Stimulated activated CD8-positive, alpha-beta memory T cell treated with anti-CD3 and anti-CD28 coated beads, Interleukin-12 subunit alpha, Interleukin-12 subunit beta, amount 100 ng/mL, for 1 hour (primary cell): Measurements from ENCODE around the gene CARM1.
"Not testable (repeated sequence)": the region's sequence is repeated elsewhere in the genome, so short reads cannot be mapped to it uniquely, and the experiment has no call there.

Experiments used
- DNase-seq: peaks from one replicate; pipeline ENCODE4 v3.0.0-alpha.2; 2020; ENCODE audit warnings: low read depth

The CARM1 gene

DNA sequence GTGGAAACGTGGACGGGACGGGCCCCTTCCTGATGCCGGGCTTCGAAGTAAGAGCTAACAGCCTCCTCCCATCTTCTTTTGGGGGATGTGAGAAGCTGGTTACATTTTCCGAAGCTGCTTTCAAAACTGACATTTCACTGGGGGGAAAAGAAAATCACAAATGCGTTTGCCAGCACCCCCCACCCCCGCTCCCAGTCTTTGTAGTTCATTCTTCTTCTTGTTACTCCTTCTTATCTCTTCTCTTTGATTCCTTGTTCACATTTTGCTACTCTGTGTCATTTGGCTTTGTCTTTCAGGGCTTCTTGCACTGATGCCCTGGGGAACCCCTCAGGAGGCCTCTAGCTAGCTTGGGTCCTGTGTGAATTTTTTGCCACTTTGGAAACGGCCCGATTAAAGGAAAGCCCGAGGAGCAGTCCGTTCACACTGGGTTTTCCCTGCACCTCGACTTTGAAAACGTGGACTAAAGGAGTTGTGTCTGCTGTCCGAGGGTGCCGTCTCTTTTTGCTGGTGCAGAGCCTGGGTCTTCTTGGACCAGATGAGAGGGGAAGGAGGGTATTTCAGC lies 1.3 kb downstream of the CARM1 start:
- DNase-seq = no peak

DNA sequence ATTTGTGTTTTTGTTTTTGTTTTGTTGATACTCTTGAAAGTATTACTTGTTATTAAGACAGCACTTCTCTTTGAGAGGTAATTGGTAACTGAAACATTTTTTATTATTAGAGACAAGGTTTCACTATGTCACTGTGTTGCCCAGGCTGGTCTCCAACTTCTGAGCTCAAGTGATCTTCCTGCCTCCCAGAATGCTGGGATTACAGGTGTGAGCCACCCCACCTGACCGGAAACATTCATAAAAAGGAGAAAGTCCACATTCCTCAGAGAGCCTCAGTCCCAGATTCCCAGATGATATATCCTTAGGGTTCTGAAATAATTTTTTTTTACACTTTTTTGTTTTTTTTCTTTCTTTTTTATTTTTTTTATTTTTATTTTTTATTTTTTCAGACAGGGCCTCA lies 2.7 kb downstream of the CARM1 start:
- DNase-seq = no peak

GRCh38 chr19:10876459-10877240 lies 5.3 kb downstream of the CARM1 start:
- no peak for DNase-seq

- not testable (repeated sequence) for DNase-seq
These were observed 6.3 kb downstream of the CARM1 start for GRCh38 chr19:10877608-10878007.

GRCh38 chr19:10878253-10878652 lies 6.9 kb downstream of the CARM1 start:
- no peak for DNase-seq

- no peak for DNase-seq
These were observed 10.2 kb downstream of the CARM1 start for GRCh38 chr19:10881403-10882107.

- DNase-seq = no peak
These were observed 10.7 kb downstream of the CARM1 start for GRCh38 chr19:10882108-10882457.

- no peak for DNase-seq
These were observed 12.9 kb downstream of the CARM1 start for GRCh38 chr19:10884274-10884673.

DNA sequence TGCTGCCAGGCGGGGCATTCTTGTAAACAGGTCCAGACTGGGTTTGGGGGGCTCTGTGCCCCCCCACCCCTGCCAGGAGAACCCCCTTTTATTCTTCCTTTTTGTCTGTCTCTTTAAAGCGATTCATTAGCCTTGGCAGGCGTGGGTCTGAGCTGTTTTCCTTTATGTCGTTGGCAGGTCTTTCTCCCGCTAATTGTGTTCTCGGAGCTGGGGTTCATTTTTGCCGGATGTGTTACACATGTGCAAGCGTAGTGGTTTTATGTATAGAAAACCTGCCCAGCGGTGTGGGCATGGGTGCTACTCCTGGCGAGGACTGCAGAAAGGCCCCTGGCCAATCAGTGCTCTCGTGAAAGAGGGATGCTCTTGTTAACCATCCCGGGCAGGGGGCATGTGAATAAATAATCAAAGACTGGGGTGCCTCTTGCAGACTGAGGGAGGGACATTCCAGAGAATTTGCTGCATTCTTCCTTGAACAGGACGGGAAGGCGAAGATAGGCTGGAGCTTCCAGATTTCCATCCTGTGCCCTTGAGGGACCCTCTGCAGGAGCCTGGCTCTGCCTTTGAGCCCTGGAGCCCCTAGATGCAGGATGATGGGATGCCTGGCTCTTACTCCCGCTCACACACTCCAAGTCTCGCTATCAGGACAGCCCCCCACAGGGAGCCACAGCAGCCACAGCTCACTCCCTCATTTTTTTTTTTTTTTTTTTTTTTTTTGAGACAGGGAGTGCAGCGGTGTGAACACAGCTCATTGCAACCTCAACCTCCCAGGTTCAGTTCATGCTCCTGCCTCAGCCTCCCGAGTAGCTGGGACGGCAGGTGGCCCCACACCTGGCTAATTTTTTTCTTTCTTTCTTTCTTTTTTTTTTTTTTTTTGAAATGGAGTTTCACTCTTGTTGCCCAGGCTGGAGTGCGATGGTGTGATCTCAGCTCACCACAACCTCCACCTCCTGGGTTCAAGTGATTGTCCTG lies 14.1 kb downstream of the CARM1 start:
- no peak for DNase-seq

GRCh38 chr19:10887616-10888367 lies 16.4 kb downstream of the CARM1 start:
- no peak for DNase-seq

DNA sequence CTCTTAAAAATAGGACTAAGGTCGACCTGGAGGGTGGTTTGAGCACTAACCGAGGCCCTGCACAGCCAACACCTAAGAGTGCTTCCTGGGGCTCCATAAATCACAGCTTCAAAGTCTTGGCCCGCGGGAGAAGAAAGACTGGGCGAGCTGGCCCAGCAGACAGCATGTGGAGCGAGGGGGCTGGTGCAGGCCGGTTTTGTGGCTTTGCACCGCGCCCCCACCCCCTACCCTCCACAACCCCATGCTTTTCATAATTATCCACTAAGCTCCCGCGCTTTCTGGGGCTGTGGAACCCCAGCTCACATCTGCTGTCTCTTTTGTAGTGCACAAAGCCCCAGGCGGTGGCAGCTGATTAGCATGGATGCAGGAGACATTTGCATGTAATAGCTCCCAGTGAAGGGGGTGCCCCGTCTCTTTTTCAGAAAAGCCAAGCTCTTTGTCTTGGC lies 17.1 kb downstream of the CARM1 start:
- no peak for DNase-seq

- no peak for DNase-seq
These were observed 18.5 kb downstream of the CARM1 start for GRCh38 chr19:10889880-10890279.

DNA sequence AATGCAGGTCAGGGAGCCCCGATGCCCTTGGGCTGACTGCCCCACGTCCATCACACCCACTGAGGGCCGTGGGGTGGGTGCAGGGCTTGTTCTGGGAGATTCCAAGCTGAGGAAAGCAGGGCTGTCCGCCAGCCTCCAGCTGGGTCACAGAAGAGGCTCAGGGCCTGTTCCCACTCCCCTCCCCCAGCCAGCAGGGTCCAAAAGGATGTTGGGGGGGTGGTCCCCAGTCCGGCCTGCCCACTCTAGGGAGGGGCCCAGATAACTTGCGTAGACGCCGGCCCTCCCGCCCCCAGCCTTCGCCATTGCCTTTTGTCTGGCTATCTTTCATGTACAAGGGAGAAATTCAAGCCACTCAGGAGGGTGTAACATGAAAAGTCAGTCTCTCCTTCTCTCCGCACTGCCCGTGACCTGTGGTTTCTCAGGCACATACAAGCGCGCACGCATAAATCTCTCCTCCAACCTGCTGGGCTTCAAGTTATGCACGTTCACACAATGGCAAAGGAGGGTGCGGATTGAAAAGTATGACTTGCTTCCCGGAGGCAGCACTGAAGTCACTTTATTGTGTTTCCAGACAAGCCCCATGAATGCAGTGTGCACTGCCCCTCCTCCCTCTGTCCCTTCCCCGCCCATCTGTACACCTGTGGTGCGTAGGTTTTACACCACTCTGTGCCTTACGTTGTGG lies 20.2 kb downstream of the CARM1 start:
- DNase-seq = no peak

DNA sequence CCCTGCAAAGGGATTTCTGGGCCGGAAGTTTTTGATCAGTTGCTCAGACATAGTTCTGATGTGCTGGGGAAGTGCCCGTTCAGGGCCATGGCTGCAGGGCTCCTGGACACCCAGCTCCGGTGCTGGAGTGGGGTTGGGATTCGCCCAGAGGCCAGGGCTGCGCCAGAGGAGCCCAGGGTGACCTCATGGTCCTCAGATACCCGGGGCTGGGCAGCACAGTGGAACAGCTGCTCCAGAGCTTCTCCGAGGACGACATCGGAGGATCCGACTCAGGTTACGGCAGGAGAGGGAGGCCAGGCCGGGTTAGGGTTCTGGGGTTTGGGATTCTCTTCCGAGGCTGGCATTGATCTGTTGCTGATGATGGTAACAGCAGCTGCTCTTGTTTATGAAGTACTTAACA lies 20.9 kb downstream of the CARM1 start:
- no peak for DNase-seq

DNA sequence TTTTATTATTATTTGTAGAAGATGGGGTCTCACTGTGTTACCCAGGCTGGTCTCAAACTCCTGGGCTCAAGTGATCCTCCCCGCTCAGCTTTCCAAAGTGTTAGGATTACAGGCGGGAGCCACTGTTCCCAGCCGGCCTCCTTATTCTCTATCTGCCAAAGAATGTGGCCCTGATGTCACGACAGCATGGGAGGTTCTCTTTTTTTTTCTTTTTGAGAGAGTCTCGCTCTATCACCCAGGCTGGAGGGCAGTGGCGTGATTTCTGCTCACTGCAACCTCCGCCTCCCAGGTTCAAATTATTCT lies 23.5 kb downstream of the CARM1 start:
- DNase-seq = no peak

DNA sequence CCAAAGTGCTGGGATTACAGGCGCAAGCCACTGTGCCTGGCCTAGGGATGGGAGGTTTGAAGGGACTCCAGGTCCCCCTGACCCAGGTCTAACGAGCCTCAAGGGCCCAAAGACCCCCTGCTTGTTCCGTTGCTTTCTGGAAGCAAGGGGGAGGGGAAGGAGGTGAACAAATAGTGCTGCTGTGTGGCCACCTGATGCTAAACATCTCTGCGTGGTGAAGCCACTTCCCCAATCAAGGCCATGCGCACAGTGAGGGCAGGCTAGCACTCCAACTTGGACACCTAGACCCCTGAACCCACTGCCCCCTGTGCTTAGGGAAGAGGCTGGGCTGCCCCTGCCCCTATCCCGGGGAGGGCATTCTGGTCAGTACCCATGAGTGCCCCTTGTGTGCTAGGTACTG lies 24.0 kb downstream of the CARM1 start:
- DNase-seq = no peak

DNA sequence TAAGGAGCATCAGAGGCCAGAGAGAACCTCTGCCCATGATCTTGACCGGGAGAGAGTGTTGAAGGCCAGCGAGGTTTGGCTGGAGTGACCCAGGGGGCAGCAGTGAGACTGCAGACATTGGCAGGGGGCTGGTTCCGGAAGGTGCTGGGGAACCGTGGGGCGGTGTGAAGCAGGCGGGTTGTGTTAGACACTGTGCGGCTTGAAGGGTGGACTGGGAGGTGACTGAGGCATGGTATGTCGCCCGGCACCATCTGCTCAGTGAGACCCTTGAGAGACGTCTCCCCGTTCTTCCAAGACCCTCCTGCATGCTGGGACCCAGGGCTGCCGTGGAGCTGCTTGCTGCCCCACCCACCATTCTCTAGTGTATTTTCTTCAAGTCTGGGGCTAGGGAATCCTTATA lies 24.6 kb downstream of the CARM1 start:
- no peak for DNase-seq

GRCh38 chr19:10896851-10897526 lies 25.6 kb downstream of the CARM1 start:
- no peak for DNase-seq

- no peak for DNase-seq
These were observed 27.3 kb downstream of the CARM1 start for GRCh38 chr19:10898633-10899032.

GRCh38 chr19:10899151-10899653 lies 27.8 kb downstream of the CARM1 start:
- DNase-seq = no peak
